Measurements from ENCODE around the gene ALDH3A1.
"Not testable (repeated sequence)": the region's sequence is repeated elsewhere in the genome, so short reads cannot be mapped to it uniquely, and the experiment has no call there.

ALDH3A1 gene

DNA sequence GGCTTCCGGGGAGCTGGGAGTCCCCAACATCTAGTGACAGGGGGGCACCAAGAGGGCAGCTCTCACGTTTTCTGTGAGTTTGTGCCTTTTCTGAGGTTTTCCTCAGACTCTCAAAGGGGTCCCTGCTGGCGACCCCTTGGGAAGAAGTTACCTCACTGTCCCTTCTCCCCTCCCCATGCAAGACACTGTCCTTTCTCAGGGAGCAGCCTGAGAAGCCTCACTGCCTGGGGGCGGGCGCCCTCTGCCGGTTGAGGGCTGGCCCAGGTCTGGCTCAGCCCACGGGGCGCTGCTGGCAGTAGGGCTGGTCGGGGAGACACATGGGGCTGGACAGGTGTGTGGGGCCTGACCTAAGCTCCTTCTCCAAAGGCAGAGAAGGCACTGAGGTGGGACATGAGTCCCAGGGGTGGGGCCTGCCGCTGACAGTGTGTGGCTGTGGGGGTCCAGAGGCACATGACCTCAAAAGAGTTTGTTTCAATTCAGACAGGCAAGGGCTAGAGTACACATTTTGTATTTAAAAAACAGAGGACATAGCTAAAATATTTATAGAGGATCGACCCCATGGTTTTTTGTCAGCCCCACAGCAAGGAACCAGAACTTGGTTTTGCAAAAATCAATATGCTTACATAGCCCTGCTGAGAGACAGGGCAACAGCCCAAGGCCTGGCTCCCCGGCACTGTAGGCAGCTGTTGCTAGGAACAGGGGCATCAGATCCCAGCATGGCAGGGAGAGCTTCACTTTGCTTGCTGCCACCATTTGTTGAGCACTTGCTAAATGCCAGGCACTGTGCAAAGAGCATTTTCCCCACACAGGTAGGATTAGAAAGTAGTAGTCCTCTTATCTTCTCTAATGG is 18.5 kb upstream of the ALDH3A1 start:
- no peak overlapping the region for H3K27ac ChIP-seq
- no peak for TF ChIP-seq ZFX (IDR thresholded peaks at IDR 0.05; ENCODE audit: borderline replicate concordance)
- TF ChIP-seq, protein P1, sequence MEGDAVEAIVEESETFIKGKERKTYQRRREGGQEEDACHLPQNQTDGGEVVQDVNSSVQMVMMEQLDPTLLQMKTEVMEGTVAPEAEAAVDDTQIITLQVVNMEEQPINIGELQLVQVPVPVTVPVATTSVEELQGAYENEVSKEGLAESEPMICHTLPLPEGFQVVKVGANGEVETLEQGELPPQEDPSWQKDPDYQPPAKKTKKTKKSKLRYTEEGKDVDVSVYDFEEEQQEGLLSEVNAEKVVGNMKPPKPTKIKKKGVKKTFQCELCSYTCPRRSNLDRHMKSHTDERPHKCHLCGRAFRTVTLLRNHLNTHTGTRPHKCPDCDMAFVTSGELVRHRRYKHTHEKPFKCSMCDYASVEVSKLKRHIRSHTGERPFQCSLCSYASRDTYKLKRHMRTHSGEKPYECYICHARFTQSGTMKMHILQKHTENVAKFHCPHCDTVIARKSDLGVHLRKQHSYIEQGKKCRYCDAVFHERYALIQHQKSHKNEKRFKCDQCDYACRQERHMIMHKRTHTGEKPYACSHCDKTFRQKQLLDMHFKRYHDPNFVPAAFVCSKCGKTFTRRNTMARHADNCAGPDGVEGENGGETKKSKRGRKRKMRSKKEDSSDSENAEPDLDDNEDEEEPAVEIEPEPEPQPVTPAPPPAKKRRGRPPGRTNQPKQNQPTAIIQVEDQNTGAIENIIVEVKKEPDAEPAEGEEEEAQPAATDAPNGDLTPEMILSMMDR (IDR thresholded peaks at IDR 0.05) = peak; percentile 98

DNA sequence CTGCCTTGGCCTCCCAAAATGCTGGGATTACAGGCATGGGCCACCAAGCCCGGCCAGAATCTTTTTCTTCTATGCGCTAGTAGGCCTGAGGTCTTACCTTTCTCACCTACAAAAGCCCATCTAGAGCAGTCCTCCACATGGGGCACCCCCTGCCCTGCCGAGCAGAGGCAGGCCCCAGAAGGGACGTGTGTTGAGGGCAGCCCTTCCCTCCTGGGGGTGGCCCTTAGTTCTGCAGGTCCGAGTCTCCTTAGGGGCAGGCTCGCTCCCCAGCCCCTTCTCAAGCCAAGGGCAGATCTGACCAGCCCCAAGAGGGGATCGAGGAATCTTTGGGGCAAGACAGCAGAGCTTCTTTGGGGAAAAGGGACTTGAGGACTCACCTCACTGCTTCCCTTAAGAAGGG is 17.9 kb upstream of the ALDH3A1 start:
- TF ChIP-seq, protein P1 (IDR thresholded peaks at IDR 0.05) = no peak
- no peak overlapping the region for H3K27ac ChIP-seq

DNA sequence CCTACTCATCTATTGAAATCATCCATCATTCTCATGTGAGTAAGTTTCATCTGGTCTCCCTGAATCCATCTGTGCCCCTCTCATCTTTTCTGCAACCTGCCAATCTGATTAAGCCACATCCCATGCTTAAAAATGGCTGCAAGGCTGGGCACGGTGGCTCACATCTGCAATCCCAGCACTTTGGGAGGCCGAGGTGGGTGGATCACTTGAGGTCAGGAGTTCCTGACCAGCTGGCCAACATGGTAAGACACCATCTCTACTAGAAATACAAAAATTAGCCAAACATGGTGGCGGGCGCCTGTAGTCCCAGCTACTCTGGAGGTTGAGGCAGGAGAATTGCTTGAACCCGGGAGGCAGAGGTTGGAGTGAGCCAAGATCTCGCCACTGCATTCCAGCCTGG is 15.9 kb upstream of the ALDH3A1 start:
- not testable (repeated sequence) for H3K27ac ChIP-seq

DNA sequence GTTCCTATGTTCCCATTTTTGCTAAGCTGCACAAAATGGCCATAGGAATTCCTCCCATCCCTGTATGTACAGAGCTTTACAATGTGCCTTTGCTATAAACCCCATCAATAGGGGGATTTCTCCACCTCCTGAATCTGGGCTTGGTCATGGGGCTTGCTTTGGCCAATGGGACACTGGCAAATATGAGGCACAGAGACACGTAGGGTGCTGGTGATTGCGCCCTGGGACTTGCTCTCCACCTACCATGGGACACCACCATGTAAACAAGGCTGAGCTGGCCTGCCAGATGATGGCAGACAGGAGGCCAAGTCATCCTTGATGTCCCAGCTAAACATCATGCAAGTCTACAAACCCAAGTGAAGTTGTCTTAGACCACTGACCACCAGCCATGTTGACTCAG is 15.3 kb upstream of the ALDH3A1 start:
- no peak for TF ChIP-seq ZFX (IDR thresholded peaks at IDR 0.05; ENCODE audit: borderline replicate concordance)
- TF ChIP-seq, protein P1 (IDR thresholded peaks at IDR 0.05) = no peak
- no peak overlapping the region for H3K27ac ChIP-seq

DNA sequence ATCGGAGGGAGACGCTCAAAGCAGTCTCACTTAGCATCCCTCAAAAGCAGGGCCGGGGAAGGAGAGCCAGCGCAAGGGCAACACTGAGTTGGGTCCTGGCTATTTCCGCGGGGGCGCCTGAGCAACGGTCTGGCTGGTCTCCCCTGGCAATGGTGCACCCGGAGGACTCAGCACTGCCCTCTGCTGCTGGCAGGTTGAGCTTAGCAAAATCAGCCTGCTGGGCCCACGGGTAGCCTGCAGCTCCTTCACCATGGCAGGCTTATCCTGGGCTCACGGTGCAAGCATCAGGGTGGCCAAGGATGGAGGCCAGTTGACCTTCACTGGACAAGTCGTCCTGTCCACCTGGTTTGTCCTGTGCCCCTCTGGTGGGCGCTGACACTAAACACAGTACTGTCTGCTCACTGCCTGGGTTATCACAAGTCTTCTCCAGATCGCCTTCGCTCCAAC is 14.4 kb upstream of the ALDH3A1 start:
- no peak for TF ChIP-seq ZFX (IDR thresholded peaks at IDR 0.05; ENCODE audit: borderline replicate concordance)
- TF ChIP-seq, protein P1 (IDR thresholded peaks at IDR 0.05) = peak; percentile 92
- H3K27ac ChIP-seq = no peak overlapping the region

DNA sequence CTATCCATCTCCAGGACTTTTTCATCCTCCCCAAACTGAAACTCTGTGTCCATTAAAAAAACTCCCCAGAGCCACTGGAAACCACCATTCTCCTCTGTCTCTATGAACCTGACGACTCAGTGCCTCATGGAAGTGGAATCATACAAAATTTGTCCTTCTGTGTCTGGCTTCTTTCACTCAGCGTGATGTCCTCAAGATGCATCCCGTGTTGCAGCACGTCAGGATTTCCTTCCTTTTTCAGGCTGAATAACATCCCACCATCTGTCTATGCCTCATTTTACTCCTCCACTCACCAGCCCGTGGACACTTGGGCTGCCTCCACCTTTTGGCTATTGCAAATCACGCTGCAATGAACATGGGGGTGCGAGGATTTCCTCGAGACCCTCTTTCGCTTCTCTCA is 12.6 kb upstream of the ALDH3A1 start:
- TF ChIP-seq ZFX (IDR thresholded peaks at IDR 0.05; ENCODE audit: borderline replicate concordance) = no peak
- TF ChIP-seq, protein P1 (IDR thresholded peaks at IDR 0.05) = no peak

DNA sequence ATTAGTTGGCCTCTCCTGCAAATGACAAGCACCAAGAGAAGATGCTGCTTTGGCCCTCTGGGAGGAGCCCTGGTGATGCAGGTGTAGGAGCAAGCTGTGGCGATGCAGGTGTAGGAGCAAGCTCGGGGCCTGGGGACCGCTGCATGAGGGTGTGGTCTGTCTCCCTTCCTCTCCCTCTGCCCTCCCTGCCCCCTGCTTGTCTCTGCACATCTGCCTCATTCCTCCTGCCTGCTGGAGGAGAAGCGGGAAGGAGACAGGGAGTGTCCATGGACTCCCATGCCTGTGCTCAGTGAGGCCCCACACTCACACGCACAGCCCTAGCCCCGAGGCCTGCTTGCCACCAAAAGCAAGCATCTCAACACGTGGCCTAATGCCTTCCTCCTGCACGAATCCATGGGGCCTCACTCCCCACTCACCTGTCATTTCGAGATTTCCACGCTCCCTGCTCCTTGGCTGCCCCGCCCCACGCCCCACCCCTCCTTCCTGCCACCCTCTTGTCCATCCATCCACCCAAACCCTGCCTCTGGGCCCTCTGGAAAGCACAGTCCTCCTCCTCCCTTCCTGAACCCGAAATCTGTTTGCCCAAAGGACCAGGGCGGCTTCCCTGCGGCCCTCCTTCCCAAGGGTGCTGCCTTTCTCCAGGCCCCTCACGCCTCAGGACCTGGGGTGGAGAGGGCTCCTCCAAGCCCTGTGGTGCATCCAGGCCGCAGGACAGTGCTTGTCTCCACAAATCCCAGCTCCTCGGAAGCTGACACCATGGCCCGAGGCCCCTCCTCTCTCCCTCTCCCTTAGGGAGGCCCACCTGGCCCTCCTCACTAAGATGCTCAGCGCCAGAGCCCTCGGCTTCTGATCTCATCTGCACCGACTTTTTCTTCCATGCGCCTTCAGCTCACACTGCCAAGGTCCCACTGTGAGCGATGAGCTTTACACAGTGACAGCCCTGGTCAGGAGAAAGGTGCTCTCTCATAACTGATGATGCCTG is 11.8 kb upstream of the ALDH3A1 start:
- no peak overlapping the region for H3K27ac ChIP-seq
- TF ChIP-seq ZFX (IDR thresholded peaks at IDR 0.05; ENCODE audit: borderline replicate concordance) = no peak
- TF ChIP-seq, protein P1 (IDR thresholded peaks at IDR 0.05) = no peak

More for the DNA sequence above, 12.6 kb upstream of the ALDH3A1 start:
- no peak overlapping the region for H3K27ac ChIP-seq
